Transverse colon (tissue), 3 donors: ENCODE data around the gene CCNL2.

Source experiments
- POLR2A ChIP-seq: fragments of 450-650 bp; IDR thresholded peaks from one replicate; pipeline ENCODE4 v1.6.1; 2016; ENCODE audit warnings: antibody characterized with exemption, mild to moderate bottlenecking, moderate library complexity
- TF ChIP-seq, protein P1 (sequence below), 5 experiments: fragments of 200-600 bp in 3 of 5; fragments of 450-650 bp in 2 of 5; sonication (generic) in 3 of 5; IDR thresholded peaks; 1 replicate in 2 of 5; 2 replicates in 3 of 5; pipeline ENCODE4 v1.5.1; 2016 to 2017; ENCODE audit warnings: antibody characterized with exemption in 5 of 5, inconsistent platforms in 3 of 5, mild to moderate bottlenecking in 2 of 5, moderate library complexity in 1 of 5

DNA sequence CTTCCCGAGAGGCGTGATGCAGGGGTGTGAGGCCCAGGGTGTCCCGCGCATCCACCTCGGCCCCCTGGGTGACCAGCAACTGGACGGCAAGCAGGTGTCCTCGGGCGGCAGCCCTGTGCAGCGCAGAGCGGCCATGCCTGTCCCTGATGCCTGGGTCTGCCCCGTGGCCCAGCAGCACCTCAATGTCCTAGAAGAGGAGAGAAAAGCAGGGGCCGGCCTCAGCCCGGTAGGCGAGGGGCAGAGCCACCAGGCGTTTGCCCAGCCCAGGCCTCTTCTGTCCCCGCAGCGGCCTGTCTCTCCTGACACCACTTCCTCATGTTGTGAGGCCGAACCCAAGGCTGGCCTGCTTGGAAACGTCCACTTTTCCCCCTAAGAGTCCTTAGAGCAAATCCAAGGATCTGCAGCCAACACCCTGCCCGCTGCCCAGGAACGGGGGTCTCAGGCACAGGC is 20.3 kb upstream of the CCNL2 start:
- no peak for TF ChIP-seq POLR2A
- TF ChIP-seq, protein P1, sequence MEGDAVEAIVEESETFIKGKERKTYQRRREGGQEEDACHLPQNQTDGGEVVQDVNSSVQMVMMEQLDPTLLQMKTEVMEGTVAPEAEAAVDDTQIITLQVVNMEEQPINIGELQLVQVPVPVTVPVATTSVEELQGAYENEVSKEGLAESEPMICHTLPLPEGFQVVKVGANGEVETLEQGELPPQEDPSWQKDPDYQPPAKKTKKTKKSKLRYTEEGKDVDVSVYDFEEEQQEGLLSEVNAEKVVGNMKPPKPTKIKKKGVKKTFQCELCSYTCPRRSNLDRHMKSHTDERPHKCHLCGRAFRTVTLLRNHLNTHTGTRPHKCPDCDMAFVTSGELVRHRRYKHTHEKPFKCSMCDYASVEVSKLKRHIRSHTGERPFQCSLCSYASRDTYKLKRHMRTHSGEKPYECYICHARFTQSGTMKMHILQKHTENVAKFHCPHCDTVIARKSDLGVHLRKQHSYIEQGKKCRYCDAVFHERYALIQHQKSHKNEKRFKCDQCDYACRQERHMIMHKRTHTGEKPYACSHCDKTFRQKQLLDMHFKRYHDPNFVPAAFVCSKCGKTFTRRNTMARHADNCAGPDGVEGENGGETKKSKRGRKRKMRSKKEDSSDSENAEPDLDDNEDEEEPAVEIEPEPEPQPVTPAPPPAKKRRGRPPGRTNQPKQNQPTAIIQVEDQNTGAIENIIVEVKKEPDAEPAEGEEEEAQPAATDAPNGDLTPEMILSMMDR (IDR thresholded peaks at IDR 0.05) = no peak
